ENCODE results near the gene WDR45.

Gene WDR45

DNA sequence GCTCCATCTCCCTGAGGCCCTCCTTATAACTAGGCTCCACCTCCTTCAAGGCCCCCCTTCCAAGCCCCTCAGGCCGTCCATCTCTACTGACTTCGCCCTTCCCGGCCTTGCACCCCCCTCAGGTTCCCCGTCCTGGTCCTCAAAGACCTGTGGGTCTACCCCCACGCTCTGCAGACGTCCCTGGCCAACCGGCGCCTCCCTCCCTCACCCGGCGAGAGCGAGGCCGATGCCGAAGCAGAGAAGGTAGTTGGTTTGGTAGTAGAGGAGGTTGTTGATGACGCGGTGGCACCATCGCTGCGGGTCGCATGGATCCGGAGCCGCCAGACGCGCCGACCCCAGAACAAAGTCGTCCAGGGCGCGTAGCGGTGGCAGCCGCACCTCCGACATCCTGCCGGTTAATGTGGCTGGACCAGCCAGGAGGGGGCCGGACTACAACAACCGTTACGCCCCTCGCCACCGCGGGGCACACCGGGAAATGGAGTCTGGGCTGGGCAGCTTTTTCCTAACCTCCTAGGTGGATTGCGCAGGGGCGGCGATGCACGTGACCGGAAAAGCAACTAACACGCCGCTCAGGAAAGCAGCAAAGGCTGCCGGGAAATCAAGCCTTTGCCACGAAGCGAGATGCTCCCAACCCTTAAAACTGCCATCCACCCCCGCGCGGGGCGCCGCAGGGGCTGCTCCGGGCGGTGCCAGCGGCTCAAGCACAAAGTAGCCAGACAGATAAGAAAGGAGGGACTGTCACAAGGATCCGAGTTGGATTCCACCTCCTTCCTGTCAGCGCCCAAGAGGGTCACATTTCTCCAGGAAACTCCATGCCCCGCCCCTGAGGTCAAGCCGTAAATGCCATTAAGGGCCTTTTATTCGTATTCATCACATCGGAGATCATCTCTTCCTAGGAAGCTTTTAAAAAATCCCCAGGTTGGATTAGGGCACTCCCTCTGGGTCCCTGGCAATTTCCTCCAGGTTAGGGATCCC, 5.8 kb downstream of the WDR45 start, which contains the start of gene PRAF2:
PRAF2 (minus strand) TSS at position 402 of the 975 bp plus-strand sequence; CDS start at position 387, 15 bp downstream.
- peak; percentile 94 for DNase-seq (ENCODE audit: low read depth, low spot score)

DNA sequence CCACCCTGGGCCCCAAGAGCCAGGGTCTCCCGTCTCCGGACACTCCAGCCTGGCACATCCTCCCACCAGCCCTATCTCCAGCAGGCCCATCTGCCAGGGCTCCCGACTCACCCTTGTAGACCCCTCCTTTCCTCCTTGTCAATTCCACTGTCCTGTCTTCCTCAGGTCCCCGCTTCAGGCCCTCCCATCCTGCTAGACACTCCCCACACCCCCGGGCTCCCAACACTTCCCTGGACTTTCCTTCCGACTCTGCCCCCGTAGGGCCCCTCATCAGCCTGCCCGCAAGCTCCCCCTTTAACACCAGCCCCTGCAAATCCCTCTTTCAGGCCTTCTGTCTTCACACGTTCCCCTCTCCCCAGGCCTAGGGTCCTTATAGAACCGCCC, 7.0 kb downstream of the WDR45 start:
- peak; percentile 11 for DNase-seq (ENCODE audit: low read depth, low spot score)

DNA sequence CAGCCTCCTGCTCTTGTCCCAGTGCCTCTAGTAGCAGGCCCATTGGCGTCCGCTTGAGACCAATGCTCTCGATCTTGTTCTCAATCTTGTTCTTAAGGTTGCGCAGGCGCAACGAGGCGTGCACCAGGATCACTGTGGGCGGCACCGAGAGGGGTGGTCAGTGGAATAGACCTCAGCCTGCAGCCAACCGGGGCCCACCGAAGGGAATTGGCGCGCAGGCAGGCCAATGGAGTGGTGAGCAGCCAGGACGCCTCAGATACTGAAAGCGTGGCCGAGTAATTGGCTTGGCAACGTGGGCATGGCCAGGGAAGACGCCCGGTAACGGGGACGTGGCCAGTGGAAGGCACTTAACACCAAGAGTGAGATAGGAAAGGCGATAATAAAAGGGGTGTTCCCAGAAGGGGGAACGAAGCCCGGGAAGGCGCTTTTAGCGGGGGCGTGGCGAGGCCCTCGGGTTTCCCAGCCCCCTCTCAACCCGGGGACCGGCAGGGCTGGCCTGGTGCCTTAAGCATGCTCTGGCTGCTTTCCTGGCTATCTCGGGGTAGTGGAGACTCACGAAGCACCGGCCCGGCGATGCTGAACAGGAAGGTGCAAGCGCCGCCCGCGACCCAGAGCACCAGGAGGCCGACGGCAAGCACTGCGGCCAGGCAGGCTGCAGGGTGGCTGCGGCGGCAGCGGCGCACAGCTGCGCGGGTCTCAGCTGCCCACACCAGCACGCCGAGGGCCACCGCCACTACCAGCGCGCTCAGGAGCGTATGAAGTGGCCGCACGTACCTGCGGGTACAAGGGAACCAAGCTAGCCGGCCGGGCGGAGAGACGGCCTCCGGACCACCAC, 7.6 kb downstream of the WDR45 start:
- DNase-seq (ENCODE audit: low read depth, low spot score) = peak; percentile 86

DNA sequence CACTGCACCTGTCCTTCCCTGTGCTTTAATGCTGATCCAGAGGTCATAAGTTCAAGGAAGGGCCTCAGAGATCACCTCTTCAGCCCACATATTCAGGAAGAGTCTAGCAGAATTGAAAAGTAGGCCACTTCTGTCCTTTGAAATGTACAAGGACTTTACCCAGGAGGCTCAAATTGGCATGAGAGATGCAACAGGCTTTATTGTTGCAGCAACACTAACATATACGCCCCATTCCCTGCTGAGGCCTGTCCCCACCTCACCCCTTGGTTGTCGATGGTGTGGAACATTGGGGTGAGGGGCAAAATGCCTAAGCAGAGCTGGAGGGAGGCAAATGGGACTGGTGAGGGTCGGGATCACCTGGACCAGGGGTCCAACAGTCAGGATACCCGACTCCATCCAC, 8.7 kb downstream of the WDR45 start:
- DNase-seq (ENCODE audit: low read depth, low spot score) = no peak

DNA sequence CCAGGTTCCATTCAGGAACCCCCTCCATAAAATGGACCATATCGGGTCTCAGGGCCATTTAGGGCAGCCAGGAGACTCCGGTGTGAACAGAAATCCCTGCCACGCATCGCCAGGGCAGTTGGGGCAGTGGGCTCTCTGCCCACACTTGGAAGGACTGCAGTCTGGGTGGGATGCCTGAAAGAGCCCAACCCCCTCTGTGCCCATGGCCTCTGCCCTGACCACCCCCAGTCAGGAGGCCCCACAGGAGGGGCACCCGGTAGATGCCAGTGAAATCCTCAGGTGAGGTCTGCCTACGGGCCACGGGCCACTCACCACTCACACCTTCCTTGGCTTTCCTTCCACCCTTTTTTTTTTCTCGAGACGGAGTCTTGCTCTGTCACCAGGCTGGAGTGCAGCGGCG, 10.6 kb downstream of the WDR45 start:
- no peak for DNase-seq (ENCODE audit: low read depth, low spot score)

DNA sequence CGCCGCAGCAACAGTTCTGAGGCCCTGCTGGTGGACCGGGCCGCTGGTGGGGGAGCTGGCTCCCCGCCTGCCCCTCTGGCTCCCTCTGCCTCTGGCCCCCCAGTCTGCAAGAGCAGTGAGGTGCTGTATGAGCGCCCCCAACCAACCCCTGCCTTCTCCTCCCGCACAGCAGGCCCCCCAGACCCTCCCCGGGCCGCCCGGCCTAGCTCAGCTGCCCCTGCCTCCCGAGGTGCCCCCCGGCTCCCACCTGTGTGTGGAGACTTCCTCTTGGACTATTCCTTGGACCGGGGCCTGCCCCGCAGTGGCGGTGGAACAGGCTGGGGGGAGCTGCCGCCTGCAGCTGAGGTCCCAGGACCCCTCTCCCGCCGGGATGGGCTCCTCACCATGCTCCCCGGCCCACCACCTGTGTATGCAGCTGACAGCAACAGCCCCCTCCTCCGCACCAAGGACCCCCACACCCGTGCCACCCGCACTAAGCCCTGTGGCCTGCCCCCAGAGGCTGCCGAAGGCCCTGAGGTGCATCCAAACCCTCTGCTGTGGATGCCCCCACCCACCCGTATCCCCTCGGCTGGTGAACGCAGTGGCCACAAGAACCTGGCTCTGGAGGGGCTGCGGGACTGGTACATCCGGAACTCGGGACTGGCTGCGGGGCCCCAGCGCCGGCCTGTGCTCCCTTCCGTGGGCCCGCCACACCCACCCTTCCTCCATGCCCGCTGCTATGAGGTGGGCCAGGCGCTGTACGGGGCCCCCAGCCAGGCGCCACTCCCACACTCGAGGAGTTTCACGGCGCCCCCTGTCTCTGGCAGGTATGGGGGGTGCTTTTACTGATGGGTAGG, 12.2 kb downstream of the WDR45 start:
- no peak for DNase-seq (ENCODE audit: low read depth, low spot score)

DNA sequence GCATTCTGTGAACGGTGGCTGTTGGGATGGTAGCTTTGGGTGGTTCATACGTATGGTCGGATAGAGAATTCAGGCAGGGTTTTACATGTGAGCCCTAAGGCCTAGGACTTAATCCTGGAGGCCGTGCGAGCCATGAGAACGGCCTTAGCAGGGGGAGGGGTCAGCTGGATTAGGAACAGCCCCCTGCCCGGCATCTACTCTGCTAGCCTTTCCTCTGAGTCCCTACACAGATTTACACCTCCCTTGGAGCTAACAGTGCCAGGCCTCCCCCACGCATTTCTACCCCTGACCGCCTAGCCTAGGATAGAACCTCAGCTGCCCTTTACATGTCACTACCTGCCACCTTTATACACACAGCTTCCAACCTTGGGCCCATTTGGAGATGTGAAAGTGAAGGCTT, 13.0 kb downstream of the WDR45 start:
- no peak for DNase-seq (ENCODE audit: low read depth, low spot score)

DNA sequence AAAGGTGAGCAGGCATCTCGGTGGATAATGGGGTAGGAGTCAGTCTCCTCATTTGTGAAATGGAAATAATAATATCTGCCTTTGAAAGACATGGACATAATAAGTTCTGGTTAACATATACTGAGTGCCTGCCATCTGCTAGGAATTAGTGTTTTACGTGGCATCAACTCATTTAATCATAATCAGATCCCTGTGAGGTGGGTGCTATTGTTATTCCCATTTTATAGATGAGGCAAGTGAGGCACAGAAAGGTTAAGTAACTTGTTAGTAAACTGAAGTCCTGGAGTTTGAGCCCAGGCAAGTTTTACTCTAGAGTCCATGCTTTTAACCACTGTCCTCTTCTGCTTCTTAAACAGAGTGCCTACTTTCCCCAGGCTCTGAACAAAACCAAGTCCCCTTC, 13.4 kb downstream of the WDR45 start:
- DNase-seq (ENCODE audit: low read depth, low spot score) = no peak

DNA sequence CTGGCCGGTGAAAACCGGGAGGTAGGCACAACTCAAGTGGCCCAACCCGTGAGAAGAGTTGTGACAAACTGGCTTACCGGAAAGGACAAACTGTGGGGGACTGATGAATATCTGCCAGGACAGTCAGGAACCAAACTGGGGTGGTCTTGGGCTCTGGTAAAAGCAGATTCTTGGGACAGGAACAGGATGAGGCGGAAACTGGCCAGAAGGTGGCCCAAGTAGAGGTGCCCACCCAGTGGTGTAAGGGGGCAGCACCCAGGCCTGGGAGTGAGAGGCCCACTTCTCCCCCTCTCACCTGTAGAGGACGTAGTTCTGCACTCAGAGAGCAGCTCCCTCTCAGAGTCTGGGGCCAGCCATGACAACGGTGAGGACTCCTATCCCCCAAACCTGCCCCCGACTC, 15.0 kb downstream of the WDR45 start:
- no peak for DNase-seq (ENCODE audit: low read depth, low spot score)

DNA sequence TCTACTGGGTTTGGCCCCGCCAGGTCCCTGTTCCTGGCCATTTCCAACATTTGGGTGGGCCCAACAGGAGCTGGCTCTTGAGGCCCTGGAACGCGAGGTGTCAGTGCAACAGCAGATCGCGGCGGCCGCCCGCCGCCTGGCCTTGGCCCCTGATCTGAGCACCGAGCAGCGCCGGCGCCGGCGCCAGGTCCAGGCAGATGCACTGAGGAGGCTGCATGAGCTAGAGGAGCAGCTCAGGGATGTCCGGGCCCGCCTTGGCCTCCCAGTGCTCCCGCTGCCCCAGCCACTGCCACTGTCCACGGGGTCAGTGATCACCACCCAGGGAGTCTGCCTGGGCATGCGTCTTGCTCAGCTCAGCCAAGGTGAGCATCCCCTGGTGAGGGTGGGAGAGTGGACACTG, 15.4 kb downstream of the WDR45 start:
- no peak for DNase-seq (ENCODE audit: low read depth, low spot score)

DNA sequence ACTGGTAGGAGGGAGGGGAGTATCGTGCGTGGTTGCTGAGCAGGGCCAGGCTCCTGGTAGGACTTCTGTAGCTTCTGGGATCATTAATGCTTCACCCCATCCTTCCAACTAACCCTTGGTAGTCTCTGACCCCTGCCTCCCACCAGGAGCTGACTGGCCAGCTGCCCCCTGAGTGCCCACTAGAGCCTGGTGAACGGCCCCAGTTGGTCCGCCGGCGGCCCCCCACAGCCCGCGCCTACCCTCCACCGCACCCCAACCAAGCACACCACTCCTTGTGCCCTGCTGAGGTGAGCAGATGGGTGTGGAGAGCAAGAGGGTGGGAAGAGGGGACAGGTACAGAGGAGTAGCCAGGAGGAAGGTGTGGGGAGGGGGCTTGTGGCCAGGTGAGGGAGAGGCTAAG, 16.0 kb downstream of the WDR45 start:
- no peak for DNase-seq (ENCODE audit: low read depth, low spot score)

DNA sequence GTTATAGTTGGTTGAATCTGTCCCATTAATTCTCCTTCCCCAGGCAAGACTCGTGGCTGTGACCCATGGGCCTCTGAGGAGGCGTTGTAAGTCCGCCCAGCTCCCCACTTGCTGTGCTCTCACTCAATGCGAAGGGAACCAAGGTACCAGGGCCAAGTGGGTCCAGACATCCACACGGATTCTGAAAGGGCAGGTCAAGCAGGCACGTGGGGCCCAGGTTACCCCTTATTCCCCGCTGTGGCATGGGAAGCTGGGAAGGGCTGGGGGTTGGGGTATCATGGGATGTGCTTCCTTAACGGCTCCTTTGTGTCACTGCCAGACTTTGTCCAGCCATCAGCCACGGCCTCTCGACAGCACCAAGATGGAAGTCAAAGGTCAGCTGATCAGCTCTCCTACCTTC, 17.8 kb downstream of the WDR45 start:
- DNase-seq (ENCODE audit: low read depth, low spot score) = no peak

DNA sequence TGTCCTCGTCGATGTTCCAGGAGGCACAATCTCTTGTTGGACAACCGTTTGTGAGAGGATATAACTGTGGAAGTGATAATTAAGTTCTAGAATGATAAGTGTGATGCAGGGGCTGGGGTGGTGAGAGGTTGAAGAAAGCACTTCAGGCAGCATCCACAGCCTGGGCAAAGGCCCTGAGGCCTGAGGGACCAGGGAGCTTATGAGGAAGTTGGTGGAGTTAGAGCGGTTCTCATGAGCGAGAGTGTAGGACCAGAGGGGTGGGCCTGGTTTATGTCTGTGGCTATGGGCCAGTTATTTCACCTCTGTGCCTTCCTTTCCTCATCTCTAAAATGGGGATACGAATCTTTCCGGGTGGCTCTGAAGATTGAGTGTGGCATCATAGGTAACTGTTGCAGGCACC, 18.2 kb downstream of the WDR45 start:
- no peak for DNase-seq (ENCODE audit: low read depth, low spot score)

DNA sequence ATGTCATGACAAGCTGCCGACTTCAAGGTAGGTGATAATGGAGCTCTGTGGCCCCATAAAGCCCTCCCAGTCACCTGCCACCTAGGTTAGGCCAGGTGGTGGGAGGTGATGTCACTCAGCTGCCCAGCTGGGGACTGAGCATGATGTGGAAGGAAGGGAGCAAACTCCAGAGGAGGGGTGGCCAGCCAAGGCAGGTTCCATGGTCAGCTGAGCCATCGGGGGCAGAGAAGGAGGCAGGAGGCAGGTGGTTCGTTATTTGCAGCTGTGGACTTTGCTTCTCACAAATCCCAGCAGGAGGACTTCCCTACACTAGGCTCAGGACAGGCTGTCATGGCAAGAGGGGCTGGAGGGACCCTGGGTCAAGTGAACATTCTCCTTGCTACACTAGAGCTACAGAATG, 18.8 kb downstream of the WDR45 start:
- DNase-seq (ENCODE audit: low read depth, low spot score) = no peak

DNA sequence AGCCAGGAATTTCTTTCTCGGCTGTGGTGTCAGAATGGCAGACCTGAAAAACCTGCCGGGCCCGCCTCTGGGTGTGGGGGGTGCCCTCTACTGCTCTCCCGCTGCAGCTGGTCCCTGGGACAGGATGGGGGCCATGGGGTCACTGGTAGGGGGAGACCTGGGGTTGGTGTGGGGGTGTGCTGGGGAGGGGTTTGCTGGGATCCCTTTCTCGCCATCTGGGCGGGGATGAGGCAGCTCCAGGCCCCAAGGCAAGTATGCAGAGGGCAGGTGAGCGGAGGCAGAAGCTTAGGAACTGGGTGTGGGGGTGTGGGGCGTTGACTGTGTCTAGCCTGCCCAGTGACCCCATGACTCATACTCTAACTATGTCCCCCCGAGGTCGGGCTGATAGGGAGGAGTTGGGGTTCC, 20.0 kb downstream of the WDR45 start:
- DNase-seq (ENCODE audit: low read depth, low spot score) = no peak

DNA sequence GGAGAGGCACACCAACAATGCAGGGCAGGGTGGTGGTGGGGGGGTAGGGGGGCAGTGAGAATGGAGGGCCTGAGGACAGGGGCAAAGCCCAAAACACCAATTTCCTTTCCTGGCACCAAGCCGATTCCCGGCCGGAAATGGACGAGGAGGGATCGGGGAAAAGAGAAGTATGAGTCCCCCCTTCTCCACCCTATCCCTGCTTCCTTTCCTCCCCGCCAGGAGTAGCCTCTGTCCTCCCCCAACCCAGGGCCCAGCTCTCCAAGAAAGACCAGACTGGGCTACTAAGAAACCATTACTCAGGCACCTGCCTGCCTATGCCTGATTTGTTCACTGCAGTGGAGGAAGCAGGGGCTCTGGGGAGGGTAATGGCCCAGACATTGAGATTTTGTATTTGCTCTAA, 20.5 kb downstream of the WDR45 start:
- DNase-seq (ENCODE audit: low read depth, low spot score) = no peak

DNA sequence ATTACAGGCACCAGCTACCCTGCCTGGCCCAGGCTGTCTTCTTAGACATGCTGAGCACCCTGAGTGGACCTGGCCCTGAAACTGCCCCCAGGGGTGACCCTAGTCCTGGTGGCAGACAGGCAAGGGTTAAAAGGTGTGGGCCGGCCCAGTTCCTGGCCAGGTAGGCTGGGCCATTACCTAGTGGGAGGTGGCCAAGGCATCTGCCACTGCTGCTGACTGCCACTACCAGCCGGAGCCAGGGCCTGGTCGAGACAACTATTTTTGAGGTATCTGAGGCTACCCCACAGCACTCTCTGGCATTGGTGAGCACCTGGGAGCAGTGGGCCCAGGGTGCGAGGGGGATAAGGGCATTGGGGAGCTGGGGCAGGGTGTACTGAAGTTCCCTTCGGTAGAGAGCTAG, 20.9 kb downstream of the WDR45 start, which contains the start of gene CCDC120:
CCDC120 (plus strand) TSS at position 206 of the 400 bp plus-strand sequence. CDS start 3,043 bp downstream, outside the sequence.
- no peak for DNase-seq (ENCODE audit: low read depth, low spot score)

DNA sequence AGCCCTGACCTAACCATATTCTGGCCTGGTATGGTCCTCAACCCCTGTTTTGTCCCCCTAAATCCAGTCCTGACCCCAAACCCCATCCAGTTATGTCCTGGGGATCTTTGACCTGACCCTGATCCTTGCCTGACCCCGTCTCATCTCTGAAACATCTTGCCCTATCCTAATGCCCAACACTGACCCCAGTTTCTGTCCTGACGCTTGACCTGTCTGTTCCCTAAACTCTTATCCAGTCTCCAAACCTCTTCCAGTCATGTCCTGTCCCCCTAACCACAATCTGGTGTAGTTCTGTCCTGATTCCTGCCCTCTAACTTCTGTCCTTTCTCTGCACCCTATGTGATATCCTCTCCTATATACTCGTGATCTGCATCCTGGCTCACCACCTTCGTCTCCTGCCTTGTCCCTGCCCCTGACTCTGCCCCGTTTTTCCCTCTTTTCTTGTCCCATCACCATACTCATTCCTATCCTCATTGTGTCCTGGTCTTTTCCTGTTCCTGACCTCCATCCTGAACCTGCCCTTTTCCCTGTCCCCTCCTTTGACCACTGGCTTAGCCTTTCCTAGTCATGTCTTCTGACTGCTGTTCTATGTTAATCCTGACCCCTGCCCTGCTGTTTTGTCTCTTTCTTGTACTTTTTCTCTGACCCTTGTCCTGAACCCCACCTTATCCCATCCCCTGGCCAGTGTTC, 25.5 kb downstream of the WDR45 start:
- DNase-seq (ENCODE audit: low read depth, low spot score) = no peak

DNA sequence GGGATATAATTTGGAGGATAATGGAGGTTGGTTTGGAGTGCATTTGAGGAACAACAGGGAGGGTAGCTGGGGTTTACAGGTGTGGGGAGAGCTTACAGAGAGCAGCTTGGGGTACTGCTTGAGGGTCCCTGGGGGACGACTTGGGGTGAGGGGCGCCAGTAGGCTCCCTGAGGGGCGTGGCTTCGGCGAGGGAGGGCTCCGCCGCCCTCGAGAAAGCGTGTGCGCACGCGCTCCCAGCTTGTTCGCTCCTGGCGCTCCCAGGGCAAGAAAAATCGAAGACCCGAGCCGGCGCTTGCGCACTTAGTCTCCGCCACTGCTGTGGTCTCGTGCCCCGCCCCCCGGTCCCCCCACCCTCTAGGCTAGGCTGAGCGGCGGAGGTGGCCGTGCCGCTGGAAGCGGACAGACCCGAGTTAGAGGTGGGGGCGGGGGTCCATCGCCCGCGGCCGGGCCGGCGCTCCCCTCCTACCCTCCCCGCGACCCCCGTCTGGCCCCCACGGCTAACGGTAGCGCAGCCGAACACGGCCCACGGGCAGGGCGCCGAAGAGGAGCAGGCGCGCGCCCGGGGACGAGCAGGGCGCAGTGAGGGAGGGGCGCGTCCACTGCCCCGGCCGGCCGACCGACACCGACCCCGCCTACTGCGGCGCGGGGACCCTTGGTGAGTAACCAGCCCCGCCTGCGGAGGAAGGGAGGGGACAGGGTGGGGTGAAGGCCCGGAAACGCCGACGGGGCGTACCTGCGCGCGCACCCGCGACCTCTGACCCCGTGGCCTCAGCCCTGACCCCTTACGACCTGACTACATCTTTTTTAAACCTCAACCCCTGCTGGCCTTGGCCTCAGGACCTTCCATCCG, 26.2 kb downstream of the WDR45 start:
- DNase-seq (ENCODE audit: low read depth, low spot score) = peak; percentile 84

DNA sequence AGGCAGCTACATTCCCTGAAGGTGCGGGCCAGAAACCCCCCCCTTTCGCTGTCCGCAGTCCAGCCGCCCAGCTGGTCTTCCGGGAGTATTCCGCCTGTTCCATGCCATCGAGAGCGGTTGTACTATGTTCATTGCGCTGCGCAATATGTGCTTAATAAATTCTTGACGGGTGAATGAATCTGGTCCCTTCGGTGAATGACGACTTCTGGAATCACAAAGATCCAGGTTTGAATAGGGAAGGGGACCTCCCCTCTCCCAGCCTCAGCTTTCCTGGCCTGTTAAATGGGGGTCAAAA, 35.8 kb downstream of the WDR45 start:
- DNase-seq (ENCODE audit: low read depth, low spot score) = no peak
